Measurements from ENCODE around the gene NFIB.

GRCh38 chr9:14135421-14135820 is 178.5 kb downstream of the NFIB start:
- TF ChIP-seq TBL1XR1 (IDR thresholded peaks at IDR 0.05; ENCODE audit: borderline replicate concordance, low read length, partially characterized antibody), result no peak
- no peak for TF ChIP-seq MTF1 (CRISPR knock-in tag; IDR thresholded peaks at IDR 0.05)
- TF ChIP-seq DNMT1 (CRISPR knock-in tag; IDR thresholded peaks at IDR 0.05), result no peak
- no peak for TF ChIP-seq MAX (IDR thresholded peaks at IDR 0.05)
- TF ChIP-seq ZNF282 (IDR thresholded peaks at IDR 0.05; ENCODE audit: partially characterized antibody), result no peak
- TF ChIP-seq, protein P1, sequence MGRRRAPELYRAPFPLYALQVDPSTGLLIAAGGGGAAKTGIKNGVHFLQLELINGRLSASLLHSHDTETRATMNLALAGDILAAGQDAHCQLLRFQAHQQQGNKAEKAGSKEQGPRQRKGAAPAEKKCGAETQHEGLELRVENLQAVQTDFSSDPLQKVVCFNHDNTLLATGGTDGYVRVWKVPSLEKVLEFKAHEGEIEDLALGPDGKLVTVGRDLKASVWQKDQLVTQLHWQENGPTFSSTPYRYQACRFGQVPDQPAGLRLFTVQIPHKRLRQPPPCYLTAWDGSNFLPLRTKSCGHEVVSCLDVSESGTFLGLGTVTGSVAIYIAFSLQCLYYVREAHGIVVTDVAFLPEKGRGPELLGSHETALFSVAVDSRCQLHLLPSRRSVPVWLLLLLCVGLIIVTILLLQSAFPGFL (CRISPR knock-in tag; IDR thresholded peaks at IDR 0.05), result no peak

All from HepG2 (cell line).